ENCODE measurements around the gene KCP.

DNA sequence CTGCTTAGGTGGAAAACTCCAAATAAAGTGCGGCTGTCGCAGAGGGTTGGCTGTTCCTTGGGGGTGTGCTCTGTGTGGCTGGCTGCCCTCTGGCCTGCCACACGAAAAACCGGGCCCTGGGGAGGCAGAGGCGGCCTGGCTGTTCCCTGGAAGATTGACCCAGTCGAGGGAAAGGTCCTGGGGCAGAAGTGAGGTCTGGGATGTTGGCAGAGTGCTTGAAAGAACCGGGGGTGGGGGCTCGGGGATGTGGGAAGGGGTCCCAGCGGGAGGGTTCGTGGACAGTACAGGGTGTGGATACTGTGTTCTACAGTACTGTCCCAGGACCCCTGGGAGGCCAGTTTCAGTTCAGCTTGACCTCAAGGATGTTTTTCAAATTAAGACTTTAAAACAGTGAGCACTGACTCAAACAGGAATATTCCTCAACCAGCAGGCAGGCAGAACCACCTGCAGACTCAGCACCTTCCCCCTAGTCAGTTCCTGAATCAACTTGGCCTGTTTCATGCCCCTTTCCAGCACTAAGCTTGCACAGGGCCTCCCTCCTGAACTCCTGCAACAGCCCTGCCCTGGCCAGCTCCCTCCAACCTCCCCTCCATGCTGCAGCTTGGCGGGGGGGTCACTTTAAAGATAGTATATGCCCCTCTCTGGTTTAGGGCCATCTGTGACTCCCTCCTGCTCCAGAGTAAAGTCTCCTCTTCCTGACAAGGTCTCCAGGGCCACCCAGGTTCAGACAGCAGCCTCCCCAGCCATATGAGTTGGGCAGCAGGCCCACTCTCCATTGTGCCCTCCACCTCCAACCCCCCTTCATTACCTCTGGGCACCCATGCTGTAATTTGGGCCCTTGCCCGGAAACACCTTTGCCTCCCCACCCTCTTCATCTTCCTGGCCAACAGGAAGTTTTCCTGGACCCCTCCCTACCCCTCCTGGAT lies 51.0 kb downstream of the KCP start:
- TF ChIP-seq, protein P1, sequence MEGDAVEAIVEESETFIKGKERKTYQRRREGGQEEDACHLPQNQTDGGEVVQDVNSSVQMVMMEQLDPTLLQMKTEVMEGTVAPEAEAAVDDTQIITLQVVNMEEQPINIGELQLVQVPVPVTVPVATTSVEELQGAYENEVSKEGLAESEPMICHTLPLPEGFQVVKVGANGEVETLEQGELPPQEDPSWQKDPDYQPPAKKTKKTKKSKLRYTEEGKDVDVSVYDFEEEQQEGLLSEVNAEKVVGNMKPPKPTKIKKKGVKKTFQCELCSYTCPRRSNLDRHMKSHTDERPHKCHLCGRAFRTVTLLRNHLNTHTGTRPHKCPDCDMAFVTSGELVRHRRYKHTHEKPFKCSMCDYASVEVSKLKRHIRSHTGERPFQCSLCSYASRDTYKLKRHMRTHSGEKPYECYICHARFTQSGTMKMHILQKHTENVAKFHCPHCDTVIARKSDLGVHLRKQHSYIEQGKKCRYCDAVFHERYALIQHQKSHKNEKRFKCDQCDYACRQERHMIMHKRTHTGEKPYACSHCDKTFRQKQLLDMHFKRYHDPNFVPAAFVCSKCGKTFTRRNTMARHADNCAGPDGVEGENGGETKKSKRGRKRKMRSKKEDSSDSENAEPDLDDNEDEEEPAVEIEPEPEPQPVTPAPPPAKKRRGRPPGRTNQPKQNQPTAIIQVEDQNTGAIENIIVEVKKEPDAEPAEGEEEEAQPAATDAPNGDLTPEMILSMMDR (conservative IDR thresholded peaks at IDR 0.05; ENCODE audit: low read length) = no peak
- no peak for TF ChIP-seq EZH2phosphoT487 (IDR thresholded peaks at IDR 0.05; ENCODE audit: borderline replicate concordance)
